ENCODE results near the gene AGAP6.
"Not testable (repeated sequence)": the region's sequence is repeated elsewhere in the genome, so short reads cannot be mapped to it uniquely, and the experiment has no call there.

Gene AGAP6

GRCh38 chr10:49972094-49972493, 16.1 kb upstream of the AGAP6 start:
- not testable (repeated sequence) for H3K4me1 ChIP-seq (ENCODE audit: control insufficient read depth in 2 of 2, insufficient read depth in 2 of 2, low read length in 2 of 2); H3K4me3 ChIP-seq (ENCODE audit: low read length in 2 of 2); H3K27me3 ChIP-seq (ENCODE audit: control insufficient read depth in 2 of 2, insufficient read depth in 2 of 2, low read length in 2 of 2); H3K9ac ChIP-seq (ENCODE audit: low read depth in 1 of 2, low read length in 2 of 2); H3K27ac ChIP-seq (ENCODE audit: low read depth in 2 of 2, low read length in 2 of 2); H3K36me3 ChIP-seq (ENCODE audit: control insufficient read depth in 2 of 2, insufficient read depth in 2 of 2, low read length in 2 of 2); H3K9me3 ChIP-seq (ENCODE audit: control insufficient read depth in 2 of 2, low read length in 2 of 2)

GRCh38 chr10:49977756-49978155, 10.4 kb upstream of the AGAP6 start:
- H3K9me3 ChIP-seq (ENCODE audit: control insufficient read depth in 2 of 2, low read length in 2 of 2); H3K9ac ChIP-seq (ENCODE audit: low read depth in 1 of 2, low read length in 2 of 2); H3K27ac ChIP-seq (ENCODE audit: low read depth in 2 of 2, low read length in 2 of 2); H3K36me3 ChIP-seq (ENCODE audit: control insufficient read depth in 2 of 2, insufficient read depth in 2 of 2, low read length in 2 of 2); H3K27me3 ChIP-seq (ENCODE audit: control insufficient read depth in 2 of 2, insufficient read depth in 2 of 2, low read length in 2 of 2); H3K4me3 ChIP-seq (ENCODE audit: low read length in 2 of 2); H3K4me1 ChIP-seq (ENCODE audit: control insufficient read depth in 2 of 2, insufficient read depth in 2 of 2, low read length in 2 of 2): not testable (repeated sequence)

- H3K36me3 ChIP-seq (ENCODE audit: control insufficient read depth in 2 of 2, insufficient read depth in 2 of 2, low read length in 2 of 2); H3K27me3 ChIP-seq (ENCODE audit: control insufficient read depth in 2 of 2, insufficient read depth in 2 of 2, low read length in 2 of 2); H3K4me3 ChIP-seq (ENCODE audit: low read length in 2 of 2); H3K4me1 ChIP-seq (ENCODE audit: control insufficient read depth in 2 of 2, insufficient read depth in 2 of 2, low read length in 2 of 2); H3K9me3 ChIP-seq (ENCODE audit: control insufficient read depth in 2 of 2, low read length in 2 of 2); H3K9ac ChIP-seq (ENCODE audit: low read depth in 1 of 2, low read length in 2 of 2); H3K27ac ChIP-seq (ENCODE audit: low read depth in 2 of 2, low read length in 2 of 2): not testable (repeated sequence)
Measured at GRCh38 chr10:49987207-49987606, 999 bp upstream of the AGAP6 start.

GRCh38 chr10:49995321-49995720, 7.1 kb downstream of the AGAP6 start:
- H3K27ac ChIP-seq (ENCODE audit: low read depth in 2 of 2, low read length in 2 of 2); H3K9ac ChIP-seq (ENCODE audit: low read depth in 1 of 2, low read length in 2 of 2); H3K4me1 ChIP-seq (ENCODE audit: control insufficient read depth in 2 of 2, insufficient read depth in 2 of 2, low read length in 2 of 2); H3K9me3 ChIP-seq (ENCODE audit: control insufficient read depth in 2 of 2, low read length in 2 of 2); H3K27me3 ChIP-seq (ENCODE audit: control insufficient read depth in 2 of 2, insufficient read depth in 2 of 2, low read length in 2 of 2); H3K4me3 ChIP-seq (ENCODE audit: low read length in 2 of 2); H3K36me3 ChIP-seq (ENCODE audit: control insufficient read depth in 2 of 2, insufficient read depth in 2 of 2, low read length in 2 of 2): not testable (repeated sequence)

- not testable (repeated sequence) for H3K27ac ChIP-seq (ENCODE audit: low read depth in 2 of 2, low read length in 2 of 2); H3K9me3 ChIP-seq (ENCODE audit: control insufficient read depth in 2 of 2, low read length in 2 of 2); H3K27me3 ChIP-seq (ENCODE audit: control insufficient read depth in 2 of 2, insufficient read depth in 2 of 2, low read length in 2 of 2); H3K4me3 ChIP-seq (ENCODE audit: low read length in 2 of 2); H3K4me1 ChIP-seq (ENCODE audit: control insufficient read depth in 2 of 2, insufficient read depth in 2 of 2, low read length in 2 of 2); H3K36me3 ChIP-seq (ENCODE audit: control insufficient read depth in 2 of 2, insufficient read depth in 2 of 2, low read length in 2 of 2); H3K9ac ChIP-seq (ENCODE audit: low read depth in 1 of 2, low read length in 2 of 2)
Measured at GRCh38 chr10:50014024-50014423, 25.8 kb downstream of the AGAP6 start.

GRCh38 chr10:50015596-50016220, 27.5 kb downstream of the AGAP6 start:
- not testable (repeated sequence) for H3K4me3 ChIP-seq (ENCODE audit: low read length in 2 of 2); H3K9ac ChIP-seq (ENCODE audit: low read depth in 1 of 2, low read length in 2 of 2); H3K9me3 ChIP-seq (ENCODE audit: control insufficient read depth in 2 of 2, low read length in 2 of 2); H3K4me1 ChIP-seq (ENCODE audit: control insufficient read depth in 2 of 2, insufficient read depth in 2 of 2, low read length in 2 of 2); H3K27ac ChIP-seq (ENCODE audit: low read depth in 2 of 2, low read length in 2 of 2); H3K36me3 ChIP-seq (ENCODE audit: control insufficient read depth in 2 of 2, insufficient read depth in 2 of 2, low read length in 2 of 2); H3K27me3 ChIP-seq (ENCODE audit: control insufficient read depth in 2 of 2, insufficient read depth in 2 of 2, low read length in 2 of 2)

GRCh38 chr10:50016926-50017325, 28.7 kb downstream of the AGAP6 start:
- not testable (repeated sequence) for H3K4me3 ChIP-seq (ENCODE audit: low read length in 2 of 2); H3K27ac ChIP-seq (ENCODE audit: low read depth in 2 of 2, low read length in 2 of 2); H3K4me1 ChIP-seq (ENCODE audit: control insufficient read depth in 2 of 2, insufficient read depth in 2 of 2, low read length in 2 of 2); H3K27me3 ChIP-seq (ENCODE audit: control insufficient read depth in 2 of 2, insufficient read depth in 2 of 2, low read length in 2 of 2); H3K9ac ChIP-seq (ENCODE audit: low read depth in 1 of 2, low read length in 2 of 2); H3K36me3 ChIP-seq (ENCODE audit: control insufficient read depth in 2 of 2, insufficient read depth in 2 of 2, low read length in 2 of 2); H3K9me3 ChIP-seq (ENCODE audit: control insufficient read depth in 2 of 2, low read length in 2 of 2)

GRCh38 chr10:50017646-50018045, 29.4 kb downstream of the AGAP6 start:
- H3K4me1 ChIP-seq (ENCODE audit: control insufficient read depth in 2 of 2, insufficient read depth in 2 of 2, low read length in 2 of 2); H3K9me3 ChIP-seq (ENCODE audit: control insufficient read depth in 2 of 2, low read length in 2 of 2); H3K36me3 ChIP-seq (ENCODE audit: control insufficient read depth in 2 of 2, insufficient read depth in 2 of 2, low read length in 2 of 2); H3K9ac ChIP-seq (ENCODE audit: low read depth in 1 of 2, low read length in 2 of 2); H3K27ac ChIP-seq (ENCODE audit: low read depth in 2 of 2, low read length in 2 of 2); H3K4me3 ChIP-seq (ENCODE audit: low read length in 2 of 2); H3K27me3 ChIP-seq (ENCODE audit: control insufficient read depth in 2 of 2, insufficient read depth in 2 of 2, low read length in 2 of 2): not testable (repeated sequence)

- not testable (repeated sequence) for H3K9ac ChIP-seq (ENCODE audit: low read depth in 1 of 2, low read length in 2 of 2); H3K27me3 ChIP-seq (ENCODE audit: control insufficient read depth in 2 of 2, insufficient read depth in 2 of 2, low read length in 2 of 2); H3K4me3 ChIP-seq (ENCODE audit: low read length in 2 of 2); H3K9me3 ChIP-seq (ENCODE audit: control insufficient read depth in 2 of 2, low read length in 2 of 2); H3K4me1 ChIP-seq (ENCODE audit: control insufficient read depth in 2 of 2, insufficient read depth in 2 of 2, low read length in 2 of 2); H3K36me3 ChIP-seq (ENCODE audit: control insufficient read depth in 2 of 2, insufficient read depth in 2 of 2, low read length in 2 of 2); H3K27ac ChIP-seq (ENCODE audit: low read depth in 2 of 2, low read length in 2 of 2)
Measured at GRCh38 chr10:50019279-50019678, 31.1 kb downstream of the AGAP6 start.

- not testable (repeated sequence) for H3K36me3 ChIP-seq (ENCODE audit: control insufficient read depth in 2 of 2, insufficient read depth in 2 of 2, low read length in 2 of 2); H3K4me3 ChIP-seq (ENCODE audit: low read length in 2 of 2); H3K27ac ChIP-seq (ENCODE audit: low read depth in 2 of 2, low read length in 2 of 2); H3K4me1 ChIP-seq (ENCODE audit: control insufficient read depth in 2 of 2, insufficient read depth in 2 of 2, low read length in 2 of 2); H3K27me3 ChIP-seq (ENCODE audit: control insufficient read depth in 2 of 2, insufficient read depth in 2 of 2, low read length in 2 of 2); H3K9ac ChIP-seq (ENCODE audit: low read depth in 1 of 2, low read length in 2 of 2); H3K9me3 ChIP-seq (ENCODE audit: control insufficient read depth in 2 of 2, low read length in 2 of 2)
Measured at GRCh38 chr10:50020451-50021024, 32.3 kb downstream of the AGAP6 start.

- no peaks in the 10 kb centered on the region for H3K36me3 ChIP-seq (ENCODE audit: control insufficient read depth in 2 of 2, insufficient read depth in 2 of 2, low read length in 2 of 2)
- H3K9ac ChIP-seq (ENCODE audit: low read depth in 1 of 2, low read length in 2 of 2): no peak overlapping the region
- H3K27me3 ChIP-seq (ENCODE audit: control insufficient read depth in 2 of 2, insufficient read depth in 2 of 2, low read length in 2 of 2): no peaks in the 10 kb centered on the region
- H3K4me1 ChIP-seq (ENCODE audit: control insufficient read depth in 2 of 2, insufficient read depth in 2 of 2, low read length in 2 of 2): no peaks in the 10 kb centered on the region
- no peak overlapping the region for H3K4me3 ChIP-seq (ENCODE audit: low read length in 2 of 2)
- no peaks in the 10 kb centered on the region for H3K9me3 ChIP-seq (ENCODE audit: control insufficient read depth in 2 of 2, low read length in 2 of 2)
- H3K27ac ChIP-seq (ENCODE audit: low read depth in 2 of 2, low read length in 2 of 2): no peak overlapping the region
Measured at GRCh38 chr10:50021646-50022045, 33.4 kb downstream of the AGAP6 start.

All from mucosa of rectum (tissue), 2 donors.